Body of pancreas (tissue), 4 donors: ENCODE results near the gene CPT2.

Experiments used
- CTCF ChIP-seq, 7 experiments: fragments of 450-650 bp in 4 of 7; fragments of 200-600 bp in 3 of 7; sonication (generic) in 3 of 7; IDR thresholded peaks; one replicate each; pipeline ENCODE4 v1.5.1; 2016 to 2019; ENCODE audit warnings: antibody characterized with exemption in 7 of 7
- POLR2A ChIP-seq, 3 donors: fragments of 450-650 bp; IDR thresholded peaks; one replicate each; pipeline ENCODE4 v1.6.1; 2016; ENCODE audit warnings: antibody characterized with exemption in 3 of 3, mild to moderate bottlenecking in 2 of 3

- TF ChIP-seq CTCF (IDR thresholded peaks at IDR 0.05), result no peak
- no peak for TF ChIP-seq POLR2A (IDR thresholded peaks at IDR 0.05)
Observed at GRCh38 chr1:53147174-53147573, 49.5 kb upstream of the CPT2 start.
